ENCODE results near the gene CMKLR1. TPM values are rescaled to one million over a fixed set of nuclear protein-coding genes. Genes with fewer than 3 reads are reported as not detected.

Gene CMKLR1
- total and polyA plus RNA-seq, 2 donors (not counting 1 experiment from before 2014, with no cell fraction given) = 0.82 TPM; not detected in 1

DNA sequence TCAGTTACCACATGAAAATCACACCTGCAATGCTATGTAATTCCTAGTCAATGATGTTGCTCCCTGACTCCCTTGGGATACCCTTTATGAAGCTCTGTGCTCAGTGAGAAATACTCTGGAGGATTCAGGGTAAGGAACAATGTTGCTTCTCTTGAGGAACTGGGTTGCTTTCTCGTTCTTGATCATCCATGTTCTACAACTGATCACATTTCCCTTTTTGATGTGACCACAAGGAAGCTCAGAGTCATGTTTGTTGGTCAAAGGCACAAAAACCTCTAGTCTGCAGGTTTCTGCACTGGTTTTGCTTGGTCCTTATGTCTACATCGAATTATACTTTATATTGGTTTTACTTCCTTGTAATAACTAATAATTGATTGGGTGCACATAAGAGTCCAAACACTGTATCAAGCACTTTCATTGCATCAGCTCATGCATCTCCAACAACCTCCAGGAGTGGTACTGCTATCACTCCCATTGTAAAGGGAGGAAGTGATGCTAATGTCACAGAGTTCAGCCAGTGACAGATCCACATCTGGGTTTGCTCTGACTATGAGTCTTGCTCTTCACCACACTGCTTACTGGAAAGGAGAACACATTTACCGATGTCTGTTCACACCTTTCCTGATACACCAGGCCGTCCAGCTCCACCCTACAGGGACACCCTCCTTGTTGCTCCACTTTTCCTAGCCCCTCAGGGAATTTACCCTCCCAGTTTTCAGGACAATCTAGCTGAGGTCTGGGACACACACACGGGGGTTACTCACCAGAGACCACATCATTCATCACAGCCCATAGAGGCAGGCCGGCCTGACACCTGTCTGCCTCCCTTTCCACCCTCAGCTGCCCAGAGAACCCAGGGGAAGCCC, 41.0 kb downstream of the CMKLR1 start:
- Histone ChIP-seq H3K36me3 (ENCODE audit: control insufficient read depth, insufficient read depth, low read length) (no peaks in the 10 kb centered on the region), H4K20me1 (ENCODE audit: control insufficient read depth, extremely low read depth, insufficient read depth, low read length) (no peaks in the 10 kb centered on the region)

DNA sequence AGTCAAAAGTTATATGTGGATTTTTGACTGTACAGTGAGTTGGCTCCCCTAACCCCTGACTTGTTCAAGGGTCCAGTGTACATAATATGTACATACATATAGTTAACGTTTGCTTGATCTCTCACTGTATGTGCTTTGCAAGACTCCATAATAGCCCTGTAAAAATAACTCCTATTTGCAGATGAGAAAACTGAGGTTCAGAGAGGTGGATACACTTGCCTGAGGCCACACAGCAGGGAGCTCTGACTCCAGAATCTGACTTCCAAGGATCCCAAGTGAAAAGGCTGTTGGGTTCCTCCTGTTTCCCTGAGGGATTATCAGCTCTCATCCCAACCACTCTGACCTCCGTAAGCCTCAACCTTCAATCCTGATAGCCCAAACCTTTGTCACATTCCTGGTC, 41.7 kb downstream of the CMKLR1 start:
- no peak overlapping the region for H3K27ac ChIP-seq (ENCODE audit: insufficient read depth, low read length)
- TF ChIP-seq EZH2 (IDR thresholded peaks at IDR 0.05; ENCODE audit: low read length, missing control alignments) = no peak
- TF ChIP-seq, protein P1, sequence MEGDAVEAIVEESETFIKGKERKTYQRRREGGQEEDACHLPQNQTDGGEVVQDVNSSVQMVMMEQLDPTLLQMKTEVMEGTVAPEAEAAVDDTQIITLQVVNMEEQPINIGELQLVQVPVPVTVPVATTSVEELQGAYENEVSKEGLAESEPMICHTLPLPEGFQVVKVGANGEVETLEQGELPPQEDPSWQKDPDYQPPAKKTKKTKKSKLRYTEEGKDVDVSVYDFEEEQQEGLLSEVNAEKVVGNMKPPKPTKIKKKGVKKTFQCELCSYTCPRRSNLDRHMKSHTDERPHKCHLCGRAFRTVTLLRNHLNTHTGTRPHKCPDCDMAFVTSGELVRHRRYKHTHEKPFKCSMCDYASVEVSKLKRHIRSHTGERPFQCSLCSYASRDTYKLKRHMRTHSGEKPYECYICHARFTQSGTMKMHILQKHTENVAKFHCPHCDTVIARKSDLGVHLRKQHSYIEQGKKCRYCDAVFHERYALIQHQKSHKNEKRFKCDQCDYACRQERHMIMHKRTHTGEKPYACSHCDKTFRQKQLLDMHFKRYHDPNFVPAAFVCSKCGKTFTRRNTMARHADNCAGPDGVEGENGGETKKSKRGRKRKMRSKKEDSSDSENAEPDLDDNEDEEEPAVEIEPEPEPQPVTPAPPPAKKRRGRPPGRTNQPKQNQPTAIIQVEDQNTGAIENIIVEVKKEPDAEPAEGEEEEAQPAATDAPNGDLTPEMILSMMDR (conservative IDR thresholded peaks at IDR 0.05 in 1 of 2, IDR thresholded peaks at IDR 0.05 in 1 of 2; ENCODE audit: low read depth in 1 of 2, low read length in 2 of 2) = no peak
- no peaks in the 10 kb centered on the region for H4K20me1 ChIP-seq (ENCODE audit: control insufficient read depth, extremely low read depth, insufficient read depth, low read length)
- no peak for DNase-seq (ENCODE audit: low read depth in 2 of 2)
- H3K4me1 ChIP-seq (ENCODE audit: control insufficient read depth, extremely low read depth, insufficient read depth, low read length) = no peaks in the 10 kb centered on the region
- no peaks in the 10 kb centered on the region for H3K36me3 ChIP-seq (ENCODE audit: control insufficient read depth, insufficient read depth, low read length)
- H2AFZ ChIP-seq (ENCODE audit: low read length) = no peak overlapping the region
- no peak overlapping the region for H3K9ac ChIP-seq (ENCODE audit: insufficient read depth, low read length)
- no peaks in the 10 kb centered on the region for H3K79me2 ChIP-seq (ENCODE audit: control insufficient read depth, insufficient read depth, low read length)
- H3K27me3 ChIP-seq (ENCODE audit: control insufficient read depth, insufficient read depth, low read length) = no peaks in the 10 kb centered on the region
- H3K4me3 ChIP-seq (replicated peaks in 1 of 4; ENCODE audit: control extremely low read depth in 1 of 4, insufficient read depth in 1 of 4, low read depth in 3 of 4, low read length in 4 of 4) = no peak overlapping the region
- no peak overlapping the region for H3K4me2 ChIP-seq (ENCODE audit: extremely low read depth, insufficient read depth, low read length)
- no peaks in the 10 kb centered on the region for H3K9me3 ChIP-seq (ENCODE audit: control insufficient read depth, insufficient read depth, low read depth, low read length)

More for the DNA sequence above, 41.0 kb downstream of the CMKLR1 start:
- Histone ChIP-seq H3K9ac (ENCODE audit: insufficient read depth, low read length) (no peak overlapping the region), H3K27ac (ENCODE audit: insufficient read depth, low read length) (no peak overlapping the region), H3K9me3 (ENCODE audit: control insufficient read depth, insufficient read depth, low read depth, low read length) (no peaks in the 10 kb centered on the region), H3K27me3 (ENCODE audit: control insufficient read depth, insufficient read depth, low read length) (no peaks in the 10 kb centered on the region), H3K4me2 (ENCODE audit: extremely low read depth, insufficient read depth, low read length) (no peak overlapping the region), H3K79me2 (ENCODE audit: control insufficient read depth, insufficient read depth, low read length) (no peaks in the 10 kb centered on the region), H3K4me1 (ENCODE audit: control insufficient read depth, extremely low read depth, insufficient read depth, low read length) (no peaks in the 10 kb centered on the region), H2AFZ (ENCODE audit: low read length) (no peak overlapping the region), H3K4me3 (replicated peaks in 1 of 4; ENCODE audit: control extremely low read depth in 1 of 4, insufficient read depth in 1 of 4, low read depth in 3 of 4, low read length in 4 of 4) (no peak overlapping the region)
- DNase-seq (ENCODE audit: low read depth in 2 of 2) = no peak
- TF ChIP-seq, protein P1 (conservative IDR thresholded peaks at IDR 0.05 in 1 of 2, IDR thresholded peaks at IDR 0.05 in 1 of 2; ENCODE audit: low read depth in 1 of 2, low read length in 2 of 2) = no peak
- no peak for TF ChIP-seq EZH2 (IDR thresholded peaks at IDR 0.05; ENCODE audit: low read length, missing control alignments)

DNA sequence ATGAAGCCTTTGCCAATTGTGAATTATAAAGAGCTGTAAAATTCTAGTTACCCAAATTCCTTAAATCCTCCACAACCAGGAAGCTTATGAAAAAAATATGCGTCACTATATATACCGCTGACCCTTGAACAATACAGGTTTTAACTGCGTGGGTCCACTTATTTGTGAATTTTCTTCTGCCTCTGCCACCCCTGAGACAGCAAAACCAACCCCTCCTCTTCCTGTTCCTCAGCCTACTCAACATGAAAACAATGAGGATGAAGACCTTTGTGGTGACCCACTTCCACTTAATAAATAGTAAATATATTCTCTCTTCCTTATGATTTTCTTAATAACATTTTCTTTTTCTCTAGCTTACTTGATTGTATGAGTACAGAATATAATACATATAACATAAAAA, 42.2 kb downstream of the CMKLR1 start:
- no peak overlapping the region for H3K4me2 ChIP-seq (ENCODE audit: extremely low read depth, insufficient read depth, low read length)
- no peaks in the 10 kb centered on the region for H3K79me2 ChIP-seq (ENCODE audit: control insufficient read depth, insufficient read depth, low read length)
- H3K27ac ChIP-seq (ENCODE audit: insufficient read depth, low read length) = no peak overlapping the region
- no peak overlapping the region for H2AFZ ChIP-seq (ENCODE audit: low read length)
- TF ChIP-seq, protein P1 (conservative IDR thresholded peaks at IDR 0.05 in 1 of 2, IDR thresholded peaks at IDR 0.05 in 1 of 2; ENCODE audit: low read depth in 1 of 2, low read length in 2 of 2) = no peak
- TF ChIP-seq EZH2 (IDR thresholded peaks at IDR 0.05; ENCODE audit: low read length, missing control alignments) = no peak
- no peaks in the 10 kb centered on the region for H3K9me3 ChIP-seq (ENCODE audit: control insufficient read depth, insufficient read depth, low read depth, low read length)
- H3K9ac ChIP-seq (ENCODE audit: insufficient read depth, low read length) = no peak overlapping the region
- no peaks in the 10 kb centered on the region for H4K20me1 ChIP-seq (ENCODE audit: control insufficient read depth, extremely low read depth, insufficient read depth, low read length)
- no peaks in the 10 kb centered on the region for H3K4me1 ChIP-seq (ENCODE audit: control insufficient read depth, extremely low read depth, insufficient read depth, low read length)
- H3K36me3 ChIP-seq (ENCODE audit: control insufficient read depth, insufficient read depth, low read length) = no peaks in the 10 kb centered on the region
- no peak for DNase-seq (ENCODE audit: low read depth in 2 of 2)
- no peak overlapping the region for H3K4me3 ChIP-seq (replicated peaks in 1 of 4; ENCODE audit: control extremely low read depth in 1 of 4, insufficient read depth in 1 of 4, low read depth in 3 of 4, low read length in 4 of 4)
- no peaks in the 10 kb centered on the region for H3K27me3 ChIP-seq (ENCODE audit: control insufficient read depth, insufficient read depth, low read length)

All from fibroblast of lung (primary cell).